Heart left ventricle (tissue), 16 donors: Measurements from ENCODE around the gene LCE2B. TPM values are rescaled to one million over a fixed set of nuclear protein-coding genes. Genes with fewer than 3 reads are reported as not detected.

Experiments used
- ATAC-seq, 4 donors: fragments of 200-7000 bp; cut with Tn5 transposase; one replicate each; pipeline ENCODE4 v1.9.1; 2020 to 2022; ENCODE audit warnings: moderate library complexity in 4 of 4, mild to moderate bottlenecking in 3 of 4, moderate number of reproducible peaks in 1 of 4
- DNase-seq, 5 donors: peaks; one replicate each; pipeline ENCODE4 v3.0.0-alpha.2; 2020
- H3K27ac ChIP-seq, 12 donors: fragments of 200-600 bp; sonication (generic) in 4 of 12; one replicate each; pipeline versions ENCODE4 v1.5.0 to v1.8.0; 2016 to 2022; ENCODE audit warnings: mild to moderate bottlenecking in 2 of 12
- H3K27me3 ChIP-seq, 9 donors: fragments of 200-600 bp; sonication (generic) in 2 of 9; one replicate each; pipeline versions ENCODE4 v1.5.1 to v1.8.0; 2016 to 2022; ENCODE audit warnings: mild to moderate bottlenecking in 3 of 9
- H3K36me3 ChIP-seq, 9 donors: fragments of 200-600 bp; sonication (generic) in 2 of 9; one replicate each; pipeline versions ENCODE4 v1.5.0 to v1.8.0; 2018 to 2022; ENCODE audit warnings: mild to moderate bottlenecking in 2 of 9
- H3K4me1 ChIP-seq, 12 donors: fragments of 200-600 bp; sonication (generic) in 4 of 12; one replicate each; pipeline versions ENCODE4 v1.5.0 to v1.8.0; 2016 to 2022; ENCODE audit warnings: mild to moderate bottlenecking in 3 of 12
- H3K4me3 ChIP-seq, 12 donors: fragments of 200-600 bp; sonication (generic) in 4 of 12; one replicate each; pipeline versions ENCODE4 v1.5.0 to v1.8.0; 2017 to 2022; ENCODE audit warnings: mild to moderate bottlenecking in 9 of 12, moderate library complexity in 4 of 12
- H3K9me3 ChIP-seq, 12 donors: fragments of 200-600 bp; sonication (generic) in 4 of 12; one replicate each; pipeline versions ENCODE4 v1.5.0 to v1.8.0; 2016 to 2022; ENCODE audit warnings: mild to moderate bottlenecking in 1 of 12
- POLR2A ChIP-seq, 2 donors: fragments of 450-650 bp; IDR thresholded peaks; one replicate each; pipeline ENCODE4 v1.6.1; 2017; ENCODE audit warnings: antibody characterized with exemption in 2 of 2, mild to moderate bottlenecking in 2 of 2, moderate library complexity in 2 of 2
- WGBS, 4 donors: extraction: QIAGEN DNeasy Blood & Tissue Kit in 2 of 4; methylation state at CpG; one replicate each; pipeline versions ENCODE4 v1.1.5 to v1.1.7; 2013 to 2018; 5-methylcytosine and 5-hydroxymethylcytosine counted together
- intact Hi-C, 10 donors: fragments of 100-400 bp; cut with DNase I; formaldehyde crosslinking; loops; one replicate each; pipeline versions ENCODE4 v1.11.1 to v1.14.2; 2022
- polyA plus RNA-seq, 2 donors: library from polyadenylated mRNA; stranded (reverse); fragments of 200-250 nt; gene quantifications; one replicate each; pipeline ENCODE4 v1.2.3, GENCODE V29; 2013
- total RNA-seq, 9 donors: library from RNA; depleted of rRNA in 2 of 9; stranded (reverse); fragments of >200 nt in 2 of 9; fragmentation: NEBNext Ultra II Directional in 3 of 9; extraction: Animal tissue kit (Norgen Biotek cat#: 25700) in 3 of 9; gene quantifications; one replicate each; pipeline versions ENCODE4 v1.1.0 to v1.2.4, GENCODE V29; 2016 to 2023
- TF ChIP-seq, protein P1 (sequence below), 12 donors: fragments of 200-600 bp; sonication (generic) in 4 of 12; IDR thresholded peaks; one replicate each; pipeline versions ENCODE4 v1.5.0 to v1.8.0; 2018 to 2022; ENCODE audit warnings: antibody characterized with exemption in 12 of 12, mild to moderate bottlenecking in 5 of 12
- donor health status: ischemic (EF 13 %, LVEDD 7.1; RV severe dilation, severe dysfunction).
- donor health status: healthy with polysubstance abuse.
- donor health status: DM: no; HTN: yes; CAD: no.
- donor health status: DM: no; HTN: no; CAD: no.
- donor health status: ischemic (EF 25% LVEDD 6.9; RV normal size, moderate dysfunction).
- donor health status: ischemic (EF 25% LVEDD 5.7; RV mildly dilated, moderate dysfunction).
- donor health status: healthy.
- donor health status: DM: yes; HTN: yes; CAD: no.
- donor health status: ischemic (EF 35%, LVEDD 5.7; RV mildly dilated, moderate dysfunction).
- donor health status: nonischemic (EF 11% LVEDD 7.7; RV severe dilation, severe dysfunction).
- donor health status: DM: yes; HTN: yes; CAD: no.
- donor health status: PGD.
- donor health status: ischemic (EF 29% LVEDD 5.4; RV normal size, mild dysfunction).
- donor health status: nonischemic (EF 23%, LVEDD 6.1; RV moderate dilation, normal function).

The LCE2B gene
- total and polyA plus RNA-seq, 11 donors: not detected

DNA sequence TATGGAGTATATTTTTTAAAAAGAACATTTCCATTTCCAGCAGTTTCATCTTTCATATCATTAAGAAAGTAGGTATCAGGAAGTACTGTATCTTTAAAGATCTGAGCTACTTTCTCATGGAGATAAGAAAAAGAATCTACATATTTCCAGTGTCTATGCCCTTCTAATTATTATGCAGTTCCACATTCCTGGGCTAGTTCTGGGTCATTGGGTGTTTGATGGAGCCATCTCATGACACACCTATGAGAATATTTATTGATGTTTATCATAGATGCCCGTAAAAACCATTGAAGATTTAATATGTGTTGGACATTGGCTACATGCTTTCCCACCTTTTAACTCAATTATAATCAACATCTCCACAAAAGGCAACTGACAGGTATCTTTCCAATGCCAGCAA lies 43.1 kb downstream of the LCE2B start:
- no peak for DNase-seq
- intact Hi-C loops: no loop called here
- H3K9me3 ChIP-seq: no peaks in the 10 kb centered on the region
- no peaks in the 10 kb centered on the region for H3K36me3 ChIP-seq
- no peaks in the 10 kb centered on the region for H3K27me3 ChIP-seq
- H3K4me1 ChIP-seq: no peaks in the 10 kb centered on the region
- TF ChIP-seq, protein P1, sequence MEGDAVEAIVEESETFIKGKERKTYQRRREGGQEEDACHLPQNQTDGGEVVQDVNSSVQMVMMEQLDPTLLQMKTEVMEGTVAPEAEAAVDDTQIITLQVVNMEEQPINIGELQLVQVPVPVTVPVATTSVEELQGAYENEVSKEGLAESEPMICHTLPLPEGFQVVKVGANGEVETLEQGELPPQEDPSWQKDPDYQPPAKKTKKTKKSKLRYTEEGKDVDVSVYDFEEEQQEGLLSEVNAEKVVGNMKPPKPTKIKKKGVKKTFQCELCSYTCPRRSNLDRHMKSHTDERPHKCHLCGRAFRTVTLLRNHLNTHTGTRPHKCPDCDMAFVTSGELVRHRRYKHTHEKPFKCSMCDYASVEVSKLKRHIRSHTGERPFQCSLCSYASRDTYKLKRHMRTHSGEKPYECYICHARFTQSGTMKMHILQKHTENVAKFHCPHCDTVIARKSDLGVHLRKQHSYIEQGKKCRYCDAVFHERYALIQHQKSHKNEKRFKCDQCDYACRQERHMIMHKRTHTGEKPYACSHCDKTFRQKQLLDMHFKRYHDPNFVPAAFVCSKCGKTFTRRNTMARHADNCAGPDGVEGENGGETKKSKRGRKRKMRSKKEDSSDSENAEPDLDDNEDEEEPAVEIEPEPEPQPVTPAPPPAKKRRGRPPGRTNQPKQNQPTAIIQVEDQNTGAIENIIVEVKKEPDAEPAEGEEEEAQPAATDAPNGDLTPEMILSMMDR (IDR thresholded peaks at IDR 0.05): no peak
- no peak for TF ChIP-seq POLR2A (IDR thresholded peaks at IDR 0.05)
- no peak overlapping the region for H3K4me3 ChIP-seq
- no peak for ATAC-seq
- 80 to 85% (median 84%) methylated on average over 1 of the region's 1 CpG for WGBS, 4 donors
- no peak overlapping the region for H3K27ac ChIP-seq

DNA sequence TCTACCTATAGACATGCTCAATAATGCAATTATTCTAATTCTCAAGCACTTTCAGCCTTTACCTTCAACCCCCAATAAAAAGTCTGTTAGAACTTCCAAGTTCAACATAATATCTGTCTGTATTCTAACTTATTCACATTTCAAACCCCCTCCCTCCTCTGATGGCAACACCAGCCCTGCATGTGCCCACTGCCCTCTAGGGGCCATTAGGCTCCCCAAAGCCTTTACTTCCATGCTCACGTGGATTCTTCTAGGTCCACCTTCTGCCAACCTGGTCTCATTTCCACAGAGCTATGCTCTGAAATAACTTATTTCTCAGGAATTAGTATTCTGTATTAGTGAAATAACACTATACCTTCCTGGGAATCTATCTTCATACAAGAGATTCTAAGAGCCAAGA lies 49.7 kb downstream of the LCE2B start:
- Histone ChIP-seq H3K27me3 (peaks cover 0 to 5% (median 0%) of the 10 kb centered on the region in 9 donors), H3K4me3 (no peak overlapping the region), H3K9me3 (no peaks in the 10 kb centered on the region), H3K4me1 (no peaks in the 10 kb centered on the region), H3K36me3 (no peaks in the 10 kb centered on the region), H3K27ac (no peak overlapping the region)
- TF ChIP-seq POLR2A (IDR thresholded peaks at IDR 0.05): no peak
- TF ChIP-seq, protein P1 (IDR thresholded peaks at IDR 0.05): no peak
- DNase-seq (no peak), ATAC-seq (no peak)
- intact Hi-C loops: no loop called here
- WGBS, 4 donors: 4 to 22% (median 11%) methylated on average over 1 of the region's 1 CpG

Other genes starting within 250 kb of the LCE2B start
- not detected for gene LCE5A, start 175.3 kb upstream of the LCE2B start, total RNA-seq
- not detected for gene LCE5A, start 175.3 kb upstream of the LCE2B start, polyA plus RNA-seq
- not detected for gene CRCT1, start 171.6 kb upstream of the LCE2B start, total RNA-seq
- not detected for gene CRCT1, start 171.6 kb upstream of the LCE2B start, polyA plus RNA-seq
- not detected for gene LCE3E, start 119.3 kb upstream of the LCE2B start, total RNA-seq
- not detected for gene LCE3E, start 119.3 kb upstream of the LCE2B start, polyA plus RNA-seq
- not detected for gene LCE3D, start 105.6 kb upstream of the LCE2B start, total RNA-seq
- gene LCE3D, start 105.6 kb upstream of the LCE2B start, polyA plus RNA-seq: not detected
- not detected for gene LCE3C, start 85.9 kb upstream of the LCE2B start, total RNA-seq
- not detected for gene LCE3C, start 85.9 kb upstream of the LCE2B start, polyA plus RNA-seq
- gene LCE3B, start 72.3 kb upstream of the LCE2B start, total RNA-seq: not detected
- not detected for gene LCE3B, start 72.3 kb upstream of the LCE2B start, polyA plus RNA-seq
- gene LCE3A, start 63.0 kb upstream of the LCE2B start, total RNA-seq: not detected
- gene LCE3A, start 63.0 kb upstream of the LCE2B start, polyA plus RNA-seq: not detected
- gene LCE2D, start 22.7 kb upstream of the LCE2B start, total RNA-seq: not detected
- gene LCE2D, start 22.7 kb upstream of the LCE2B start, polyA plus RNA-seq: not detected
- gene LCE2C, start 10.8 kb upstream of the LCE2B start, total RNA-seq: not detected
- gene LCE2C, start 10.8 kb upstream of the LCE2B start, polyA plus RNA-seq: not detected
- gene LCE2A, start 12.2 kb downstream of the LCE2B start, total RNA-seq: not detected
- not detected for gene LCE2A, start 12.2 kb downstream of the LCE2B start, polyA plus RNA-seq
- not detected for gene LCE4A, start 22.0 kb downstream of the LCE2B start, total RNA-seq
- not detected for gene LCE4A, start 22.0 kb downstream of the LCE2B start, polyA plus RNA-seq
- not detected for gene KPRP, start 71.9 kb downstream of the LCE2B start, total RNA-seq
- gene KPRP, start 71.9 kb downstream of the LCE2B start, polyA plus RNA-seq: not detected
- gene LCE1F, start 89.0 kb downstream of the LCE2B start, total RNA-seq: not detected
- gene LCE1F, start 89.0 kb downstream of the LCE2B start, polyA plus RNA-seq: not detected
- gene LCE1E, start 100.1 kb downstream of the LCE2B start, total RNA-seq: not detected
- gene LCE1E, start 100.1 kb downstream of the LCE2B start, polyA plus RNA-seq: not detected
- gene LCE1D, start 110.6 kb downstream of the LCE2B start, total RNA-seq: not detected
- gene LCE1D, start 110.6 kb downstream of the LCE2B start, polyA plus RNA-seq: not detected
- not detected for gene LCE1C, start 120.5 kb downstream of the LCE2B start, total RNA-seq
- not detected for gene LCE1C, start 120.5 kb downstream of the LCE2B start, polyA plus RNA-seq
- gene LCE1B, start 125.8 kb downstream of the LCE2B start, total RNA-seq: not detected
- not detected for gene LCE1B, start 125.8 kb downstream of the LCE2B start, polyA plus RNA-seq
- not detected for gene LCE1A, start 141.3 kb downstream of the LCE2B start, total RNA-seq
- gene LCE1A, start 141.3 kb downstream of the LCE2B start, polyA plus RNA-seq: not detected
- gene LCE6A, start 156.7 kb downstream of the LCE2B start, total RNA-seq: not detected
- gene LCE6A, start 156.7 kb downstream of the LCE2B start, polyA plus RNA-seq: not detected
- not detected for gene LCE7A, start 173.9 kb downstream of the LCE2B start, total RNA-seq
- gene LCE7A, start 173.9 kb downstream of the LCE2B start, polyA plus RNA-seq: not detected
- gene SMCP, start 192.2 kb downstream of the LCE2B start, total RNA-seq: not detected
- not detected for gene SMCP, start 192.2 kb downstream of the LCE2B start, polyA plus RNA-seq
- not detected for gene IVL, start 222.4 kb downstream of the LCE2B start, total RNA-seq
- gene IVL, start 222.4 kb downstream of the LCE2B start, polyA plus RNA-seq: under 1 TPM in 1 of 2 donors, not detected in 1; 0.03 TPM